HG02610 (cell line): ENCODE results near the gene SETD5.

Experiments used
- ATAC-seq: cut with Tn5 transposase; IDR thresholded peaks from one replicate; pipeline ENCODE4 v1.9.1; 2021; ENCODE audit warnings: mild to moderate bottlenecking, moderate library complexity; ENCODE audit not compliant: unreplicated experiment

Gene SETD5

GRCh38 chr3:9397332-9397905 is at the start of gene SETD5:
Gene SETD5 (plus strand): TSS chr3:9397615. CDS start chr3:9428939, 31,324 bp downstream.
- peak; percentile 50 for ATAC-seq

- ATAC-seq = no peak
Observed at GRCh38 chr3:9347887-9348286, 49.5 kb upstream of the SETD5 start.

GRCh38 chr3:9349321-9350117 is 47.9 kb upstream of the SETD5 start:
- no peak for ATAC-seq

- no peak for ATAC-seq
Observed at GRCh38 chr3:9351709-9352126, 45.7 kb upstream of the SETD5 start.

GRCh38 chr3:9352917-9353752 is 44.3 kb upstream of the SETD5 start:
- no peak for ATAC-seq

GRCh38 chr3:9361691-9362388 is 35.6 kb upstream of the SETD5 start:
- ATAC-seq = no peak

GRCh38 chr3:9362731-9363530 is 34.5 kb upstream of the SETD5 start, which contains the start of gene THUMPD3:
Gene THUMPD3 (plus strand): TSS chr3:9363054. CDS start chr3:9365069, 2,015 bp downstream.
- peak; percentile 95 for ATAC-seq

- ATAC-seq = no peak
Observed at GRCh38 chr3:9369508-9369907, 27.9 kb upstream of the SETD5 start.

GRCh38 chr3:9373465-9373864 is 23.9 kb upstream of the SETD5 start:
- ATAC-seq = no peak

- ATAC-seq = no peak
Observed at GRCh38 chr3:9377981-9378380, 19.4 kb upstream of the SETD5 start.

- ATAC-seq = no peak
Observed at GRCh38 chr3:9379327-9379726, 18.1 kb upstream of the SETD5 start.

GRCh38 chr3:9380014-9380413 is 17.4 kb upstream of the SETD5 start:
- no peak for ATAC-seq

GRCh38 chr3:9384141-9384828 is 13.1 kb upstream of the SETD5 start:
- ATAC-seq = no peak

- ATAC-seq = no peak
Observed at GRCh38 chr3:9385187-9386077, 12.0 kb upstream of the SETD5 start.

GRCh38 chr3:9386078-9386459 is 11.3 kb upstream of the SETD5 start:
- no peak for ATAC-seq

- ATAC-seq = no peak
Observed at GRCh38 chr3:9386501-9387321, 10.7 kb upstream of the SETD5 start.

- ATAC-seq = no peak
Observed at GRCh38 chr3:9387322-9387655, 10.1 kb upstream of the SETD5 start.

GRCh38 chr3:9388142-9388541 is 9.3 kb upstream of the SETD5 start:
- no peak for ATAC-seq
